Osteocyte (in vitro differentiated cells): ENCODE results near the gene TXNDC11. TPM values are rescaled to one million over a fixed set of nuclear protein-coding genes. Genes with fewer than 3 reads are reported as not detected.

Experiments
- DNase-seq: peaks from one replicate; pipeline ENCODE4 v3.0.0; 2021; ENCODE audit warnings: mixed read lengths; ENCODE audit not compliant: unreplicated experiment; ENCODE audit errors: extremely low spot score
- H3K27ac Mint-ChIP-seq: one replicate; pipeline ENCODE4 v1.8.0; 2021; ENCODE audit warnings: mild to moderate bottlenecking, mixed read lengths; ENCODE audit not compliant: unreplicated experiment
- H3K27me3 Mint-ChIP-seq: one replicate; pipeline ENCODE4 v1.8.0; 2021; ENCODE audit warnings: mixed read lengths; ENCODE audit not compliant: unreplicated experiment
- H3K36me3 Mint-ChIP-seq: one replicate; pipeline ENCODE4 v1.8.0; 2021; ENCODE audit warnings: mixed read lengths; ENCODE audit not compliant: unreplicated experiment
- H3K4me1 Mint-ChIP-seq: one replicate; pipeline ENCODE4 v1.8.0; 2021; ENCODE audit warnings: mixed read lengths; ENCODE audit not compliant: unreplicated experiment
- H3K4me3 Mint-ChIP-seq: one replicate; pipeline ENCODE4 v1.8.0; 2021; ENCODE audit warnings: mild to moderate bottlenecking, moderate library complexity, mixed read lengths; ENCODE audit not compliant: unreplicated experiment
- H3K9me3 Mint-ChIP-seq: one replicate; pipeline ENCODE4 v1.8.0; 2021; ENCODE audit warnings: mixed read lengths; ENCODE audit not compliant: unreplicated experiment
- CTCF ChIP-seq: fragments of 200-600 bp; sonication (generic); IDR thresholded peaks from 2 replicates; pipeline ENCODE4 v1.5.0; 2021; ENCODE audit warnings: antibody characterized with exemption, mild to moderate bottlenecking, moderate library complexity
- total RNA-seq: library from RNA; stranded (reverse); gene quantifications from 2 replicates; pipeline ENCODE4 v1.2.1, GENCODE V29; 2021

Gene TXNDC11
- total RNA-seq, 1 donor from 2014 or later, result 31.9 TPM

GRCh38 chr16:11640987-11641817 is 101.5 kb downstream of the TXNDC11 start:
- peak overlapping the region; percentile 97 for H3K27ac Mint-ChIP-seq
- no peaks in the 10 kb centered on the region for H3K36me3 Mint-ChIP-seq
- H3K4me1 Mint-ChIP-seq, result peaks cover 39% of the 10 kb centered on the region
- TF ChIP-seq CTCF, result peak; percentile 90
- no peak for DNase-seq
- no peaks in the 10 kb centered on the region for H3K9me3 Mint-ChIP-seq
- peaks cover 5% of the 10 kb centered on the region for H3K27me3 Mint-ChIP-seq
- no peak overlapping the region for H3K4me3 Mint-ChIP-seq

GRCh38 chr16:11639925-11640899 is 102.4 kb downstream of the TXNDC11 start:
- peak overlapping the region; percentile 27 for H3K4me3 Mint-ChIP-seq
- H3K9me3 Mint-ChIP-seq, result no peaks in the 10 kb centered on the region
- peaks cover 39% of the 10 kb centered on the region for H3K4me1 Mint-ChIP-seq
- peak; percentile 92 for DNase-seq
- peaks cover 5% of the 10 kb centered on the region for H3K27me3 Mint-ChIP-seq
- H3K27ac Mint-ChIP-seq, result peak overlapping the region; percentile 97
- TF ChIP-seq CTCF, result no peak
- no peaks in the 10 kb centered on the region for H3K36me3 Mint-ChIP-seq

GRCh38 chr16:11639008-11639562 is 103.6 kb downstream of the TXNDC11 start:
- Mint-ChIP-seq H3K36me3 (no peaks in the 10 kb centered on the region), H3K4me3 (no peak overlapping the region), H3K4me1 (peaks cover 44% of the 10 kb centered on the region), H3K27ac (peak overlapping the region; percentile 23), H3K27me3 (peaks cover 3% of the 10 kb centered on the region), H3K9me3 (no peaks in the 10 kb centered on the region)
- no peak for TF ChIP-seq CTCF
- no peak for DNase-seq

GRCh38 chr16:11638140-11638539 is 104.5 kb downstream of the TXNDC11 start:
- no peak overlapping the region for H3K4me3 Mint-ChIP-seq
- H3K36me3 Mint-ChIP-seq, result no peaks in the 10 kb centered on the region
- no peaks in the 10 kb centered on the region for H3K27me3 Mint-ChIP-seq
- H3K9me3 Mint-ChIP-seq, result no peaks in the 10 kb centered on the region
- TF ChIP-seq CTCF, result no peak
- peaks cover 51% of the 10 kb centered on the region for H3K4me1 Mint-ChIP-seq
- DNase-seq, result no peak
- no peak overlapping the region for H3K27ac Mint-ChIP-seq
